OCI-LY1 (cell line): ENCODE measurements around the gene BMPR1B.

Experiments used
- H2AFZ ChIP-seq: fragments of 200-600 bp; sonication (generic), shearing (Covaris generic); 2 replicates; pipeline ENCODE4 v1.6.0; 2014; ENCODE audit warnings: antibody characterized with exemption, mild to moderate bottlenecking, low read length
- H3F3A ChIP-seq: fragments of 200-600 bp; sonication (generic), shearing (Covaris generic); 2 replicates; pipeline ENCODE4 v1.6.0; 2014; ENCODE audit warnings: mild to moderate bottlenecking, antibody characterized with exemption, low read length, moderate library complexity; ENCODE audit not compliant: insufficient read depth
- H3K27ac ChIP-seq: fragments of 200-600 bp; sonication (generic); 2 replicates; pipeline ENCODE4 v1.5.1; 2014; ENCODE audit warnings: low read length, mixed run types, mild to moderate bottlenecking, low read depth; ENCODE audit not compliant: poor library complexity, severe bottlenecking
- H3K27me3 ChIP-seq: fragments of 200-600 bp; sonication (generic); 2 replicates; pipeline ENCODE4 v1.6.0; 2014; ENCODE audit warnings: antibody characterized with exemption, mild to moderate bottlenecking, low read length, moderate library complexity; ENCODE audit not compliant: insufficient read depth
- H3K36me3 ChIP-seq: fragments of 200-600 bp; sonication (generic); 2 replicates; pipeline ENCODE4 v1.6.1; 2014; ENCODE audit warnings: mild to moderate bottlenecking, antibody characterized with exemption, low read length, moderate library complexity, mixed read lengths; ENCODE audit not compliant: insufficient read depth
- H3K4me1 ChIP-seq: fragments of 200-600 bp; sonication (generic); 2 replicates; pipeline ENCODE4 v1.5.1; 2014; ENCODE audit warnings: mild to moderate bottlenecking, low read length, moderate library complexity; ENCODE audit not compliant: insufficient read depth, severe bottlenecking
- H3K4me2 ChIP-seq: fragments of 200-600 bp; sonication (generic), shearing (Covaris generic); 2 replicates; pipeline ENCODE4 v1.6.1; 2014; ENCODE audit warnings: low read length
- H3K4me3 ChIP-seq: fragments of 200-600 bp; sonication (generic); 2 replicates; pipeline ENCODE4 v1.5.1; 2014; ENCODE audit warnings: low read length, low read depth, mild to moderate bottlenecking, mixed read lengths; ENCODE audit not compliant: poor library complexity, severe bottlenecking
- H3K79me2 ChIP-seq: fragments of 200-600 bp; shearing (Covaris generic); 2 replicates; pipeline ENCODE4 v1.6.1; 2016; ENCODE audit warnings: mixed run types, low read length, mixed read lengths; ENCODE audit not compliant: insufficient read depth
- H3K9ac ChIP-seq: fragments of 200-600 bp; sonication (generic), shearing (Covaris generic); 2 replicates; pipeline ENCODE4 v1.6.1; 2014; ENCODE audit warnings: mild to moderate bottlenecking, low read length, mixed read lengths
- H3K9me2 ChIP-seq: fragments of 200-600 bp; sonication (generic), shearing (Covaris generic); 2 replicates; pipeline ENCODE4 v1.6.1; 2014; ENCODE audit warnings: low read depth, mild to moderate bottlenecking, low read length, mixed read lengths
- H3K9me3 ChIP-seq: fragments of 200-600 bp; shearing (Covaris generic); 2 replicates; pipeline ENCODE4 v1.6.1; 2014; ENCODE audit warnings: low read length, mixed read lengths
- H4K20me1 ChIP-seq: fragments of 200-600 bp; sonication (generic), shearing (Covaris generic); 2 replicates; pipeline ENCODE4 v1.6.0; 2016; ENCODE audit warnings: mild to moderate bottlenecking, low read length; ENCODE audit not compliant: insufficient read depth
- EZH2 ChIP-seq: fragments of 200-600 bp; sonication (generic), shearing (Covaris generic); IDR thresholded peaks from 2 replicates; pipeline ENCODE4 v1.8.0; 2017; ENCODE audit warnings: borderline replicate concordance, mixed run types, mild to moderate bottlenecking, antibody characterized with exemption, low read length, moderate library complexity, mixed read lengths
- TF ChIP-seq, protein P1 (sequence below): fragments of 200-600 bp; sonication (generic), shearing (Covaris generic); IDR thresholded peaks from 2 replicates; pipeline ENCODE4 v1.5.1; 2017; ENCODE audit warnings: mild to moderate bottlenecking, antibody characterized with exemption, low read length, moderate library complexity, mixed read lengths

Gene BMPR1B

DNA sequence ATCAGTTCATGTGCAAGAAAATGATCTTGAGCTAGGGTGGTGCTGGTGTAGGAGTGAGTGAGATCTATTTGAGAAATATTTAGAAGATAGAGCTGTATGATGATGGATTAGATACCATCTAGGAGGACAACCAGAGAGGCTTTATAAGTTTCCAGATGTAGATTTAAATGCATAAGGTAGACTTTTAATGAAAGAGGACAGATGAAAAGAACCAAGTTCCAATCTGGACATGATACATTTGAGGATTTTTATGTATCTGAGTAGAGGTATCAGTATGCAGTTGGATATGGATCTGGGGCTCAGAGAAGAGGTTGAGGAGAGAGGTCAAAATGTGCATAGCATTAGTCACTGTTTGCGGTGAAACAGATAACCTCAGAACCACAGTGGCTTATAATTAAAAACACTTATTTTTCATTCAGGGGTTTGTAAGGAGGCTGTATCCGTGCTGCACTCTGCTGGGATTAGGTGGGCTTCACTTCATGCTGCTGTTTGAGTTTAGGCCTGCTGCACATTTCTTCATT is 348.7 kb downstream of the BMPR1B start:
- H3K9me2 ChIP-seq: no peaks in the 10 kb centered on the region
- no peak overlapping the region for H3K9ac ChIP-seq
- no peak overlapping the region for H3K4me3 ChIP-seq
- no peak for TF ChIP-seq EZH2
- TF ChIP-seq, protein P1, sequence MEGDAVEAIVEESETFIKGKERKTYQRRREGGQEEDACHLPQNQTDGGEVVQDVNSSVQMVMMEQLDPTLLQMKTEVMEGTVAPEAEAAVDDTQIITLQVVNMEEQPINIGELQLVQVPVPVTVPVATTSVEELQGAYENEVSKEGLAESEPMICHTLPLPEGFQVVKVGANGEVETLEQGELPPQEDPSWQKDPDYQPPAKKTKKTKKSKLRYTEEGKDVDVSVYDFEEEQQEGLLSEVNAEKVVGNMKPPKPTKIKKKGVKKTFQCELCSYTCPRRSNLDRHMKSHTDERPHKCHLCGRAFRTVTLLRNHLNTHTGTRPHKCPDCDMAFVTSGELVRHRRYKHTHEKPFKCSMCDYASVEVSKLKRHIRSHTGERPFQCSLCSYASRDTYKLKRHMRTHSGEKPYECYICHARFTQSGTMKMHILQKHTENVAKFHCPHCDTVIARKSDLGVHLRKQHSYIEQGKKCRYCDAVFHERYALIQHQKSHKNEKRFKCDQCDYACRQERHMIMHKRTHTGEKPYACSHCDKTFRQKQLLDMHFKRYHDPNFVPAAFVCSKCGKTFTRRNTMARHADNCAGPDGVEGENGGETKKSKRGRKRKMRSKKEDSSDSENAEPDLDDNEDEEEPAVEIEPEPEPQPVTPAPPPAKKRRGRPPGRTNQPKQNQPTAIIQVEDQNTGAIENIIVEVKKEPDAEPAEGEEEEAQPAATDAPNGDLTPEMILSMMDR: no peak
- no peaks in the 10 kb centered on the region for H3K36me3 ChIP-seq
- H3K4me2 ChIP-seq: no peak overlapping the region
- H2AFZ ChIP-seq: no peak overlapping the region
- no peaks in the 10 kb centered on the region for H3K27me3 ChIP-seq
- no peaks in the 10 kb centered on the region for H3K79me2 ChIP-seq
- H3K27ac ChIP-seq: no peak overlapping the region
- H3K4me1 ChIP-seq: no peaks in the 10 kb centered on the region
- H4K20me1 ChIP-seq: no peaks in the 10 kb centered on the region
- H3F3A ChIP-seq: no peaks in the 10 kb centered on the region
- no peaks in the 10 kb centered on the region for H3K9me3 ChIP-seq

DNA sequence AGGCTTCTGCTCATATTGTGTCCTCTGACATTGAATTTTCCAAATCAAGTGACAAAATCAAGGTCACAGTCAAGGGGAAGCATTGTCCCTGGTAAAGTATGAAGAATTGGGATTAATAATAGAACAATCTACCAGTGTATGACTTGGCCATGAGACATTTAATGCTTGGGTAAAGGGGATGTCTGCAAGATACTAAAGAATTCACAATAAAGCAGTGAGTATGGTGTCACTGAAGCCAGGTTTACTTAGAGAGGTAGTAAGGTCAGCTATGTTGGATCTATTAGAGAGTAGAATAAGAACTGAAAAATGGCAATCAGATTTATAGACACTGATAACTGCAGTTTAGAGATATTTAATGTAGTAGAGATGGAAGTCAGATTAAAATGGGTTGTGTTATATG is 349.2 kb downstream of the BMPR1B start:
- no peaks in the 10 kb centered on the region for H4K20me1 ChIP-seq
- H3K36me3 ChIP-seq: no peaks in the 10 kb centered on the region
- no peaks in the 10 kb centered on the region for H3K9me2 ChIP-seq
- no peaks in the 10 kb centered on the region for H3F3A ChIP-seq
- H3K4me1 ChIP-seq: no peaks in the 10 kb centered on the region
- H3K27ac ChIP-seq: no peak overlapping the region
- no peak for TF ChIP-seq EZH2
- TF ChIP-seq, protein P1: no peak
- no peak overlapping the region for H3K9ac ChIP-seq
- H3K9me3 ChIP-seq: no peaks in the 10 kb centered on the region
- no peaks in the 10 kb centered on the region for H3K27me3 ChIP-seq
- no peak overlapping the region for H2AFZ ChIP-seq
- no peak overlapping the region for H3K4me2 ChIP-seq
- no peak overlapping the region for H3K4me3 ChIP-seq
- no peaks in the 10 kb centered on the region for H3K79me2 ChIP-seq

DNA sequence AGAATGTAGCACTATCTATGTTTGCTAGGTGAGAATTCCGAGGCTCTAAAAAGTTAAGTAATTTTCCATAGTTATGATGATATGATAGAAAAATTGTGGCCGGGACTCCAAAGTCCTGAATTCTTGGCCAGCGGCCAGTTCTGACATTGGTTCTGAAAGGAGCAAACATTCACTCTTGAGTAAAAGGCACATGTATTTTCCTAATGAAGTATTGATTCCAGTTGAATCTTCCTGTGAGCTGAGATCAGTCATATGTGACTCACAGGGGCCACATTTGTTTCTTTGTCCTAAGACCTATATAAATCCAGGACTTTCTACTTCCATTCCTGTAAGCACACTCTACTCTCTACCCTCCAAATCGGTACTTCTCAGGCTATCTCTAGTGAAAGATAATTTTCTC is 349.9 kb downstream of the BMPR1B start:
- Histone ChIP-seq H3K36me3 (no peaks in the 10 kb centered on the region), H3K4me3 (no peak overlapping the region), H3K27me3 (no peaks in the 10 kb centered on the region), H4K20me1 (no peaks in the 10 kb centered on the region), H3K27ac (no peak overlapping the region), H3F3A (no peaks in the 10 kb centered on the region), H3K4me2 (no peak overlapping the region), H2AFZ (no peak overlapping the region), H3K9me3 (no peaks in the 10 kb centered on the region), H3K4me1 (no peaks in the 10 kb centered on the region), H3K9ac (no peak overlapping the region), H3K9me2 (no peaks in the 10 kb centered on the region), H3K79me2 (no peaks in the 10 kb centered on the region)
- TF ChIP-seq EZH2: no peak
- TF ChIP-seq, protein P1: no peak
